Middle frontal gyrus (tissue), 1 donor: ENCODE results near the gene CCDC51.
"Not testable (repeated sequence)": the region's sequence is repeated elsewhere in the genome, so short reads cannot be mapped to it uniquely, and the experiment has no call there.

Experiments used
- DNase-seq: peaks from one replicate; pipeline ENCODE4 v3.0.0-alpha.2; 2015; ENCODE audit warnings: low spot score; ENCODE audit errors: extremely low spot score

The CCDC51 gene

GRCh38 chr3:48407542-48408099 lies 32.3 kb downstream of the CCDC51 start:
- no peak for DNase-seq

- no peak for DNase-seq
Observed at GRCh38 chr3:48406443-48407431, 33.2 kb downstream of the CCDC51 start.

- no peak for DNase-seq
Observed at GRCh38 chr3:48405971-48406370, 33.9 kb downstream of the CCDC51 start.

GRCh38 chr3:48405343-48405881 lies 34.5 kb downstream of the CCDC51 start:
- DNase-seq, result no peak

GRCh38 chr3:48404440-48405342 lies 35.2 kb downstream of the CCDC51 start:
- no peak for DNase-seq

- no peak for DNase-seq
Observed at GRCh38 chr3:48403533-48404439, 36.1 kb downstream of the CCDC51 start.

GRCh38 chr3:48402907-48403306 lies 37.0 kb downstream of the CCDC51 start:
- no peak for DNase-seq

- no peak for DNase-seq
Observed at GRCh38 chr3:48402281-48402732, 37.6 kb downstream of the CCDC51 start.

GRCh38 chr3:48401434-48401901 lies 38.5 kb downstream of the CCDC51 start:
- DNase-seq, result not testable (repeated sequence)

- peak; percentile 56 for DNase-seq
Observed at GRCh38 chr3:48400824-48401433, 39.0 kb downstream of the CCDC51 start.

- DNase-seq, result no peak
Observed at GRCh38 chr3:48399387-48400172, 40.3 kb downstream of the CCDC51 start.

GRCh38 chr3:48398701-48399386 lies 41.1 kb downstream of the CCDC51 start:
- DNase-seq, result no peak

- no peak for DNase-seq
Observed at GRCh38 chr3:48397767-48398681, 41.9 kb downstream of the CCDC51 start.

GRCh38 chr3:48395714-48396113 lies 44.2 kb downstream of the CCDC51 start:
- DNase-seq, result no peak

- no peak for DNase-seq
Observed at GRCh38 chr3:48394391-48394790, 45.5 kb downstream of the CCDC51 start.

- no peak for DNase-seq
Observed at GRCh38 chr3:48388966-48389365, 51.0 kb downstream of the CCDC51 start.

GRCh38 chr3:48387634-48388033 lies 52.3 kb downstream of the CCDC51 start:
- DNase-seq, result no peak
